NCI-H1417 treated with DMSO at 0.1 percent for 48 hours (cell line): ENCODE data around the gene IQCE.

Experiments used
- DNase-seq: peaks from one replicate; lab custom pipeline; 2025; lab: John Stamatoyannopoulos, UW

Gene IQCE

GRCh38 chr7:2558629-2559282, at the start of gene IQCE:
Gene IQCE (plus strand): TSS chr7:2558979. CDS start chr7:2559182, 203 bp downstream.
- DNase-seq = peak; percentile 52

- no peak for DNase-seq
Measured at GRCh38 chr7:2509298-2509906, 49.4 kb upstream of the IQCE start.

DNA sequence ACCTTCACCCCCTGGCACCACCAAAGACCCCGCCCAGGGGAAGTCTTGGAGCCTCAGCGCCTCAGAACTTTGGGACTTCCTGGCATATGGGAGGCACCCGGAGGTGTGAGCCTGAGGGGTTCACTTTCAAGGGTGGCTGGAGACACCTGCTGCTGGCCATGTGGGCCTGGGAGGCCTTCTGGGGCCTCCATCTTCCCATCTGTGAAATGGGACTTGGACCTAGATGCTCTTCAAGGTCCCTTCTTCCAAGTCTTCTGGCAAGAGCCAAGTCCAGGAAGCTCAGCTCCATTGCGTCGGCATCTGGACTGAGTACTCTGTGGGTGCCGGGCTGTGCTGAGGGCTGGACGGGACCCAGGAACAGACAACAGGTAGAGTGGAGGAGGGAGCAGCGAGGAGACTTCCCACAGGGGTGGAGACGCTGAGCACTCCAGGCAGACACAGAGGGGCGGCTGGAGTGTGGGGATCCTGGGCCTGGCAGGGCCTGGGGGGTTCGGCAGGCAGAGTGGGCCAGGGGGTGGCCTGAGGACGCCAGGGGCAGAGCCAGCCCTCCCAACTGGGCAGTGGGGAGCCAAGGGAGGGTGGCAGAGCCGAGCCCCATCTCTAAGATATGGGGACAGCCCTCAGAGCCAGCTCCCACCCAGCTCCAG, 48.5 kb upstream of the IQCE start:
- DNase-seq = no peak

GRCh38 chr7:2510909-2511768, 47.6 kb upstream of the IQCE start:
- peak; percentile 63 for DNase-seq

DNA sequence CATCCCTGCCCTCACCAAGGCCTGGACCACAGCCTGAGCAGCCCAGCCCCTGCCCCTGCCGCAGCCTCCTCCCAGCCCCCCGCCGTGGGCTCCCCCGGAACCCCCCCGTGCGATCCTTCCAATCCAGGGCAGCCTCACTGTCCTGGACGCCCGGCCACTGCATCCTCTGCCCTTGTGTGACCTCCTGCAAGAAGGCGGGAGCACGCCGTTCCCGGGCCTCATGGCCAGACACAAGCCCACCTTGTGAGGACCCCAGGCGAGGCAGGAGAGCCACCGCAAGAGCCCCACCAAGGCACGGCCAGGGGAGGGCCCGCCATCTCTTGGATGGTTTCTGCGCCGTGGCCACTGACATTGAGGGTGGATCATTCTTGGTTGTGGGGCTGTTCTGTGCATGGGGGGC, 47.0 kb upstream of the IQCE start:
- no peak for DNase-seq

- DNase-seq = no peak
Measured at GRCh38 chr7:2512179-2512661, 46.6 kb upstream of the IQCE start.

- DNase-seq = no peak
Measured at GRCh38 chr7:2512713-2513112, 46.1 kb upstream of the IQCE start.

GRCh38 chr7:2513702-2514101, 45.1 kb upstream of the IQCE start:
- no peak for DNase-seq

DNA sequence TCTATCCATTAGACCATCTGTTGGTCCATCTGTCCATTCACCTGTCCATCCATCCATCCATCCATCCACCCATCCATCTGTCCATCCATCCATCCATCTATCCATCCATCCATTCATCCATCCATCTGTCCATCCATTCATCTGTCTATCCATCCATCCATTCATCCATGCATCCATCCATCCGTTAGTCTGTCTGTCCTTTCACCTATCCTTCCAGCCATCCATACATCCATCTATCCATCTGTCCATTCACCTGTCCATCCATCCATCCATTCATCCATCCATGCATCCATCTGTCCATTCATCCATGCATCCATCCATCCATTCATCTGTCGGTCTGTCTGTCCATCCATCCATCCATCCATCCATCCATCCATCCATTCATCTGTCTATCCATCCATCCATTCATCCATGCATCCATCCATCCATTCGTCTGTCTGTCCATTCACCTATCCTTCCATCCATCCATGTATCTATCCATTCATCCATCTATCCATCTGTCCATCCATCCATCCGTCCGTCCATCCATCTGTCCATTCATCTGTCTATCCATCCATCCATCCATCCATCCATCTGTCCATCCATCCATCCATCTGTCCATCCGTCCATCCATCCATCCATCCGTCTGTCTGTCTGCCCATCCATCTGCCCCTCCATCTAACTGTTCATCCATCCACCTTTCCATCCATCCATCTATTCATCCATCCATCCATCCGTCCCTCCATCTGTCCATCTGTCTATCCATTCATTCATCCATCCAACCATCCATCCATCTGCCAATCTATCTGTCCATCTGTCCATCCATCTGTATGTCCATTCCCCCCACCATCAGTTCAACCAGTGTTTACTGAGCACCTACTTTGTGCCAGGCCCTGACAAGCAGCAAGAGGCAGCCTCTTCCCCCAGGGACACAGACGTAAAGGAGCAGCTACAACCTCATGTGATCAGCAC, 44.0 kb upstream of the IQCE start:
- DNase-seq = no peak

- DNase-seq = no peak
Measured at GRCh38 chr7:2515424-2516193, 43.2 kb upstream of the IQCE start.

DNA sequence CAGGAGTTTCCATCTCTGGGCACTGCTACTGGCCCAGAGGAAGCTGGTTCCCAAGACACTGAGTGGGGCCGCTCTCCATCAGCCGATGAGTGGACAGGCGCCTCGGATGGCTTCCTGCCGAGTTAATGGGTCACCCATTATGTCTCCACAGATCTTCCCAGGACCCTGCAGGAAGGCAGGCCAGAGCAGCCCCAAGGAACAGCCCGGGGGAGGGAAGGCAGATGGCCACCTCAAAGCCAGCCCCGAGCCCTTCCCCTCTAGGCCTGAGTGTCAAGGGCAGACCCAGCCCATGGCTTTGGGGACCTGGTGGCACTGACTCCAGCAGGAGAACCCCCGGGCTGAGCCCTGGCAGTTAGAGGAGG, 42.6 kb upstream of the IQCE start:
- no peak for DNase-seq

GRCh38 chr7:2517026-2517425, 41.8 kb upstream of the IQCE start:
- no peak for DNase-seq

DNA sequence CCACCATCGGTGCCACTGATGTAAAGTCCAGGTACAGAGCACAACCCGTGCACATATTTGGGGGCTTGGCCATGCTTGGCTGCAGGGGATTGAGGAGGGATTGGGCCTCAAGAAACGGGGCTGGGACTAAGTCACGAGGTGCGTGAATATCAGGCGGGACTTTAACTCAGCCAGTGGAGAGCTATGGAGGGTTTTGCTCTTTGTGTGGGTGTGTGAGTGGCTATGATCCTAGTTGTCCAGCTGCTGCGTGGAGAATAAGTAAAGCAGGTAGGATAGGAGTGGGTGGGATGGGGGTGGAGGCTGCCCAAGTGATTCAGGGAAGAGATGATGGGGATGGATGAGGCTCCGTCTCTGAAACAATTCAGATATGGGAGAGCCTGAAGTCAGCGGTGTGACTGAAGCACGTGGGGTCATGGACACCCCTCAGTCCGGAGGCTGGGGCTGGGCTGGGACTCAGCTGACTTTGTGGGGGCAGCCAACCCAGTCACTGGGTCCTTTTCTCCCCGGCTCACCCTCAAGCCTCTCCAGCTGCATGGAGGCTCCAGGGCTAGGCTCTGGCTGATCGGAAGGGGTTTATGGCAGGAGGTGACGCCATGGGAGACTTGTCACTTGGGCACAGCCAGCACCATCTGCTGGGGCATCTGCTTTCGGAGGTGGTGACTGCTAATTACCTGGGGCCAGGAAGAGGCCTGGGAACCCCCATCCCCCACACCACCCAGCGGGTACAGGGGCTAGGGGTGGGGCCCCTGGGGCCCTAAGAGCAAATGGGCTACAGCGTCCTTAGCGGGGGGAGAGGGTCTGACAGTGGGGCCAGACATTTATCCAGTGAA, 40.9 kb upstream of the IQCE start:
- no peak for DNase-seq

DNA sequence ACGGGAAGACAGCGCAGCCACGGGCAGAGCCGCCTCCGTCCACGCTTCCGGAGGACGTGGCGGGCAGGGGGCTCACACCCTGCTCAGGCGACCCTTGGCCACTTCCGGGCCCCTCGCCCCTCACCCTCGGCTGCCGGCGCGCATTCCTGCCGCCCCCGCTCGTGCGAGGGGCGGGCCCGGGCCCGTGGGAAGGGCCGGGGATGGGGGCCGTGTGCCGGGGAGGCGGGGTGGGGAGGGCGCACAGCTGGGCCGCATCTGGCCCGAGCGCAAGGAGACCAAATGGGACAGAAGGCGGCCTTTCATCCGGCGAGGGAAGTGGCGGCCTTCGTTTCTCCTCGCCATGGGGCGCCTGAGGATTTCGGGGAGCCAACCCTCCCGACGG, 40.1 kb upstream of the IQCE start:
- DNase-seq = no peak

GRCh38 chr7:2519119-2519930, 39.5 kb upstream of the IQCE start, which contains the start of gene LFNG:
Gene LFNG (plus strand): TSS chr7:2519774. CDS start chr7:2519862, 88 bp downstream.
- DNase-seq = peak; percentile 64

DNA sequence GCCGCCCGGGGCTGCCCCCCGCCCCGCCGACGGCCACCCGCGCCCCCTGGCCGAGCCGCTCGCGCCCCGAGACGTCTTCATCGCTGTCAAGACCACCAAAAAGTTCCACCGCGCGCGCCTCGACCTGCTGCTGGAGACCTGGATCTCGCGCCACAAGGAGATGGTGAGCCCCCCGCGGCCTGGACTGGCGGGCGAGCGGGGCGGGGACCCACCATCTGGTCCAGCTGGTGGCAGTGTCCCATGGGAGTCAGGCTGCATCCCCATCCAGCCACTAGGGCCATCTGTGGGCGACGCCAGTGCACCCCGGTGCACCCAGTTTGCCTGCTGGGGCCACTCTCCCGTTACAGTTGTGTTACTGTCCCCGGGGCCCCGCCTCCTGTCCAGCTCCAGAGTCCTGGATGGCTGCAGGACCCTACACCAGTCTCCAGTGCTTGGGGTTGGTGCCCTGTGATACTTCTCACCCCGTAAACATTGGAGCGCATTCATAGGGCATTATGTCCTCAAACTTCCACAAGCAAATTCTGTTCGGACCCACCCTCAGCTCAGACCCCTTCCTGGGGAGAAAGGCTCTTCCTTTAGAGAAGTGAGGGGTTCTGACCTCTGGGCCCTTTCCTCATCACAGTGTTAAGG, 38.5 kb upstream of the IQCE start:
- no peak for DNase-seq

DNA sequence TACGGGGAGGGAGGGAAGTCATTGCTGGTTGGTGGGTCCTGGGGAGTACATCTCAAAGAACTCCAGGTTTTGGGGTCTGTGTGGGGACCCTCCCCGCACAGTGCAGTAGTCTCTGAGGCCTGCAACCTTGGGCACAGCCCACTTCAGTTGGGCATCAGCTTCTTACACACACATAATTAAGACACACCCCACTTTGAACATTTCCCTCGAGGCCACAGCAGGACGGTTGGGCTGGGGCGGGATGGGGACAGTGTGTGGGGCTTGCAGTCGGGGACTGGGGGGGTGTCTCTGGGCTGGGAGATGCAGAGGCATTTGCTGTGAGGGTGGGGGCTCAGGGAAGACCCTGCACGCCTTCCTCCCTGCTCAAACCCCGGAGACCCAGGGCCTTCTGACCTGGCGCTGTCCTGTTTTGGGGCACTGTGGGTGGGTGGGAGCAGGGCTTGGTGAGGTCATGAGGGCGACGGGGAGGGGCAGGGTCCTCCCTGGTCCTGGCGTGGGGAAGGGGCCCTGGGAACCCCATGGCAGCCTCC, 38.0 kb upstream of the IQCE start:
- DNase-seq = no peak

DNA sequence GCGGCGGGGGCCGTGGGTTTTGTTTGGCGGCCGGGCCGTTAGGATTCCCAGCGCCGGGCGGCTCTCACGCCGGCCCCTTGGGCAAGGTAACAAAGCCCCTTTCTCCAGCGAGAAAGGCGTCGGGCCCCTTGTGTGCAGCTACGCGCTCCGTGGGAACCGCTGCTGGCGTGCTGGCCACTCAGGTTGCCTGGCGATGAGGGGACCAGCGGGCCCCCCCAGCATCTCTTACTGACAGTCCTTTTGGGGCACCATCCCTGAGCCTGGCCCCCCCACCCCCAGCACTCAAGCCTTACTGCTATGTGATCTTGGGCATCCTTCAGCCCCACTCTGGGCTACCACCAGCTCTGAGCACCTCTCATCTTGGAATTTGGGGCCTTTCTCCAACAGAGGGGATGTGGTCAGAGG, 37.4 kb upstream of the IQCE start:
- no peak for DNase-seq
